MCF 10A (cell line): Measurements from ENCODE around the gene APBA1. TPM values are rescaled to one million over a fixed set of nuclear protein-coding genes. Genes with fewer than 3 reads are reported as not detected.

Source experiments
- BruUV-seq: library from RNA; stranded (reverse); fragments of 400-500 nt; replicated peaks from 2 replicates; lab custom pipeline; 2021; lab: Mats Ljungman, UMichigan
- CTCF ChIA-PET: fragments of 300-600 bp; sonication (Branson Sonifier 250); formaldehyde crosslinking; extraction: SDS; loops from one replicate; lab custom pipeline; 2021; ENCODE audit warnings: antibody characterized with exemption, inconsistent platforms; lab: Yijun Ruan, JAX
- POLR2A ChIA-PET: fragments of 300-600, 350-650 bp; sonication (Branson Sonifier 250); formaldehyde crosslinking; extraction: SDS; loops from one replicate; lab custom pipeline; 2020; ENCODE audit warnings: antibody characterized with exemption, inconsistent platforms; lab: Yijun Ruan, JAX
- DNase-seq: peaks from one replicate; pipeline ENCODE4 v3.0.0-alpha.2; 2018; ENCODE audit not compliant: unreplicated experiment
- H3K27ac Mint-ChIP-seq: one replicate; pipeline ENCODE4 v1.8.0; 2022; ENCODE audit warnings: mild to moderate bottlenecking, low read depth, mixed read lengths; ENCODE audit not compliant: unreplicated experiment
- H3K27me3 Mint-ChIP-seq: one replicate; pipeline ENCODE4 v1.8.0; 2022; ENCODE audit warnings: mixed read lengths; ENCODE audit not compliant: insufficient read depth, unreplicated experiment
- H3K36me3 Mint-ChIP-seq: one replicate; pipeline ENCODE4 v1.8.0; 2022; ENCODE audit warnings: mild to moderate bottlenecking, moderate library complexity, mixed read lengths; ENCODE audit not compliant: insufficient read depth, unreplicated experiment
- H3K4me1 Mint-ChIP-seq: one replicate; pipeline ENCODE4 v1.8.0; 2022; ENCODE audit warnings: mixed read lengths; ENCODE audit not compliant: insufficient read depth, unreplicated experiment
- H3K4me3 Mint-ChIP-seq: one replicate; pipeline ENCODE4 v1.8.0; 2022; ENCODE audit warnings: mild to moderate bottlenecking, moderate library complexity, mixed read lengths; ENCODE audit not compliant: unreplicated experiment
- H3K9me3 Mint-ChIP-seq: one replicate; pipeline ENCODE4 v1.8.0; 2022; ENCODE audit warnings: mixed read lengths; ENCODE audit not compliant: unreplicated experiment
- intact Hi-C: fragments of 100-400 bp; cut with micrococcal nuclease; formaldehyde crosslinking; loops from 2 replicates; pipeline ENCODE4 v1.14.1; 2022
- total RNA-seq: library from RNA; stranded (reverse); gene quantifications from 2 replicates; pipeline ENCODE4 v1.2.3, GENCODE V29; 2022
- TF ChIP-seq, protein P1 (sequence below): fragments of 200-600 bp; IDR thresholded peaks from one replicate; pipeline ENCODE4 v1.8.0; 2022; ENCODE audit warnings: antibody characterized with exemption, mild to moderate bottlenecking; ENCODE audit not compliant: unreplicated experiment

The APBA1 gene
- total RNA-seq, 1 experiment from 2014 or later, result 0.07 TPM

DNA sequence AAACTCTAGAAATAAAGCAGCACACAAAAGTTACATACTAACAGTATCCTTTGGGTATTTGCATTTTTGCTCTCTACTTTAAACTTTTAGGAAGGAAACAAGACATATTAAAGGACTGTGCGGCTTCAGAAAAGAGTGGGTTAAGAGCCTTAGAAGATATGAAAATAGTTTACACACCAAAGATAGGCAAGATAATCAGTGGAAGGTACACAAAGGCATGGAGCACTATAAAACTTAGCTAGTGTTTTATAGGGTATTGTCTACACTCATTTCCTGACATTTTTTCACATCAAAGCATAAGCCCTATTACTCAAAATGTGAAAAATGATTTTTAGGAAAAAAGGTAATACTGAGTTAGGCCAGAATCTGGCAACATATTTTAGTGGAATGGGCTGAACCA, 43.7 kb upstream of the APBA1 start:
- BruUV-seq, result no TSS peak
- peaks cover 26% of the 10 kb centered on the region for H3K36me3 Mint-ChIP-seq
- H3K9me3 Mint-ChIP-seq, result no peaks in the 10 kb centered on the region
- no peak overlapping the region for H3K4me3 Mint-ChIP-seq
- TF ChIP-seq, protein P1, sequence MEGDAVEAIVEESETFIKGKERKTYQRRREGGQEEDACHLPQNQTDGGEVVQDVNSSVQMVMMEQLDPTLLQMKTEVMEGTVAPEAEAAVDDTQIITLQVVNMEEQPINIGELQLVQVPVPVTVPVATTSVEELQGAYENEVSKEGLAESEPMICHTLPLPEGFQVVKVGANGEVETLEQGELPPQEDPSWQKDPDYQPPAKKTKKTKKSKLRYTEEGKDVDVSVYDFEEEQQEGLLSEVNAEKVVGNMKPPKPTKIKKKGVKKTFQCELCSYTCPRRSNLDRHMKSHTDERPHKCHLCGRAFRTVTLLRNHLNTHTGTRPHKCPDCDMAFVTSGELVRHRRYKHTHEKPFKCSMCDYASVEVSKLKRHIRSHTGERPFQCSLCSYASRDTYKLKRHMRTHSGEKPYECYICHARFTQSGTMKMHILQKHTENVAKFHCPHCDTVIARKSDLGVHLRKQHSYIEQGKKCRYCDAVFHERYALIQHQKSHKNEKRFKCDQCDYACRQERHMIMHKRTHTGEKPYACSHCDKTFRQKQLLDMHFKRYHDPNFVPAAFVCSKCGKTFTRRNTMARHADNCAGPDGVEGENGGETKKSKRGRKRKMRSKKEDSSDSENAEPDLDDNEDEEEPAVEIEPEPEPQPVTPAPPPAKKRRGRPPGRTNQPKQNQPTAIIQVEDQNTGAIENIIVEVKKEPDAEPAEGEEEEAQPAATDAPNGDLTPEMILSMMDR, result no peak
- POLR2A ChIA-PET, result no interaction called here
- peaks cover 4% of the 10 kb centered on the region for H3K4me1 Mint-ChIP-seq
- CTCF ChIA-PET, result interaction anchor here (0.5 to 1.4 kb wide), 5 partner anchors 39 to 397 kb away, joined by 3 to 5 read pairs (median 3); no protein-coding TSS in a partner anchor
- no peak for DNase-seq
- intact Hi-C loops, result no loop called here
- H3K27me3 Mint-ChIP-seq, result no peaks in the 10 kb centered on the region
- H3K27ac Mint-ChIP-seq, result no peak overlapping the region

DNA sequence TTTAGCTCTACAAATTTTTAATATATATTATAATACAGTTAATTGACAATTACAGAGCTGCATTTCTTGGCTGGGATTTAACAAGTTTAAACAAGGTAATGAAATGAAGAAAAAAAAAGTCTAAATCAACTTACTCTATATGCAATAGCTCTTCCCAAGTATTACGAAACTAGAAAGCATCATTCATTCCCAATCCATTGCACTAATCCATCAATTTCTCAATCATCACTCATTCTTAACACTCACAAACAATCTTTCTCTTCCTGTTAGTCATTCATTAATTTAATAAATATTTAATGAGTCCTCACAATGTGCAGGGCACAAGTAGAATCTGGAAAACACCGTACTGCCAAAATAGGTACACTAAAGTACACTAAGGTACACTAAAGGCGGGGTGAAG, 42.9 kb upstream of the APBA1 start:
- TF ChIP-seq, protein P1, result no peak
- Mint-ChIP-seq H3K27ac (no peak overlapping the region), H3K27me3 (no peaks in the 10 kb centered on the region), H3K36me3 (peaks cover 20% of the 10 kb centered on the region), H3K4me1 (peaks cover 3% of the 10 kb centered on the region), H3K4me3 (no peak overlapping the region), H3K9me3 (no peaks in the 10 kb centered on the region)
- intact Hi-C loops, result no loop called here
- no TSS peak for BruUV-seq
- ChIA-PET CTCF (interaction anchor here (1.1 to 1.4 kb wide), 3 partner anchors 42 to 213 kb away, joined by 3 to 5 read pairs (median 3); partner anchors contain the start of gene APBA1), POLR2A (no interaction called here)
- DNase-seq, result no peak

DNA sequence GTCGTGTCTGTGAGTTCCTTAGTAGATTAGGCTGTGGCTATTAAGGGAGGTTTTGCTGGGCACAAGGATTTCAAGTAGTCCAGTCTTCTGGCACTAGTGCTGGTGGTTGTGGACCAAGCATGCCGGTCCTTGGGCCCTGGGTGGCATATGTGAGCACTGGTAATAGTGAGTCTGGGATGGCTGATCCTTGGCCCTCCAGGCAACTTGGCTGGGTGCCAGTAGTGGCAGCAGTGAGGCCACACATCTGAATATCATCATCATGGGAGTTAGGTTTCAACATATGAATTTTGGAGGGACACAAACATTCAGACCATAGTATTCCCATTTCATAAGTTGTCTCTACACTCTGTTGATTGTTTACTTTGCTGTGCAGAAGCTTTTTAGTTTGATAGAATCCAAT, 25.3 kb upstream of the APBA1 start:
- Mint-ChIP-seq H3K36me3 (no peaks in the 10 kb centered on the region), H3K4me1 (no peaks in the 10 kb centered on the region), H3K27me3 (peaks cover 32% of the 10 kb centered on the region), H3K4me3 (no peak overlapping the region), H3K27ac (no peak overlapping the region), H3K9me3 (peaks cover 19% of the 10 kb centered on the region)
- POLR2A ChIA-PET, result no interaction called here
- intact Hi-C loops, result no loop called here
- no TSS peak for BruUV-seq
- CTCF ChIA-PET, result interaction anchor here (0.6 to 0.7 kb wide), 2 partner anchors 11 to 66 kb away, joined by 3 read pairs; no protein-coding TSS in a partner anchor
- DNase-seq, result peak; percentile 6
- TF ChIP-seq, protein P1, result no peak

DNA sequence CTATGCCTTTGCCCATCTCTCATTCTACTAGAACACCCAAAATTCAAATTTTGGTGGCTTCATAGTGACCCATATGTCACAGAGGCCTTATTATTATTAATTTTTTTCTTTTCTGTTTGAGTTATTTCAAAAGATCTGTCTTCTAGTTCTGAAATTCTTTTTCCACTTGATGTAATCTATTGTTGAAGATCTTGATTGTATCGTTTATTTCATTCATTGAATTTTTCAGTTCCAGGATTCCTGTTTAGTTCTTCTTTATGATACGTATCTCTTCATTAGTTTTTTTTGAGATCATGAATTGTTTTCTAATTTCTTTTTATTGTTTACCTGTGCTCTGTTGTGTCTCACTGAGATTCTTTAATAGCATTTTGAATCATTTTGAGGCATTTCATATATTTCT, 24.6 kb upstream of the APBA1 start:
- no peak overlapping the region for H3K4me3 Mint-ChIP-seq
- intact Hi-C loops, result no loop called here
- H3K9me3 Mint-ChIP-seq, result peaks cover 19% of the 10 kb centered on the region
- DNase-seq, result no peak
- peaks cover 39% of the 10 kb centered on the region for H3K27me3 Mint-ChIP-seq
- no TSS peak for BruUV-seq
- POLR2A ChIA-PET, result no interaction called here
- CTCF ChIA-PET, result no interaction called here
- TF ChIP-seq, protein P1, result no peak
- H3K27ac Mint-ChIP-seq, result no peak overlapping the region
- H3K4me1 Mint-ChIP-seq, result no peaks in the 10 kb centered on the region
- H3K36me3 Mint-ChIP-seq, result no peaks in the 10 kb centered on the region
